ENCODE results near the gene ZNF385C.

DNA sequence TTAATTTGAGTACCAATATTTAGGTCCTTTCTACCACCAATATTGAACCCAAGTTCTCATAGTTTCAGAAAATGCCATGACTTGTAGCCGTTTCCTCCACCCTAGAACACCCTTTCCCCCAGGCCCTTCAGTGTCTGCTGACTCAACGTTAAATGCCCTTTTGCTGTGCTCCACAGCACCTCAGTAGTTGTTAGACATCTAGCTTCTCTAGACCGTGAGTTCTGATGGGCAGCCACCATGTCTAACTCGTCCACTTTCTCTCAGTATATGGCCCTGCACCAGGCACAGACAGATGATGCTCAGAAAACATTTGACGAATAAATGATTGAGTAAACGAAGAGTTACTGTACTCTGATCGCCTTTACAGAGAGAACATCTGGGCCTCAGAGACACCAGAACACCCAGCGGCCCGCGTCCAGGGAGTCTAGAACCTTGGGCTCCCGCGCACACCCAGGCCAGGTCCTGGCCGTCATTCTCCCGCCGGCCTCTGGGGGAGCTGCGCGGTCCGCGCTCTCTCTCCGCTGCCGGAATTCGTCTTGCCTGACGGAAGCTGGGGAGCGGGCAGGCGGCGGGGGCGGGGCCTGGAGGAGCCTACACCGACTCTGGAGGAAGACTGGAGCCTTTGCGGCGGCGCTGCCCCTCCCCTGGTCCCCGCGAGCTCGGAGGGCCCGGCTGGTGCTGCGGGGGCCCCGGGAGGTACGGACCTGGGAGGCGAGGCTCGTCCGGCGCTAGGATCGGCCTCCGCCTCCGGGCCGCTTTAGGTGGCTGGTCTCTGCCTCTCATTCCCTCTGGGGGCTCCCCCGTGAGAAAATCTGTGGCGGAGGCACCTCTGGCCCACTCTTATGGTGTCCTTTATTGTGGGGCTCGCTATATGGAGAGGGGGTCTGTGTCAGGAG lies 78.5 kb downstream of the ZNF385C start, which contains the start of gene NKIRAS2:
- TF ChIP-seq, protein P1, sequence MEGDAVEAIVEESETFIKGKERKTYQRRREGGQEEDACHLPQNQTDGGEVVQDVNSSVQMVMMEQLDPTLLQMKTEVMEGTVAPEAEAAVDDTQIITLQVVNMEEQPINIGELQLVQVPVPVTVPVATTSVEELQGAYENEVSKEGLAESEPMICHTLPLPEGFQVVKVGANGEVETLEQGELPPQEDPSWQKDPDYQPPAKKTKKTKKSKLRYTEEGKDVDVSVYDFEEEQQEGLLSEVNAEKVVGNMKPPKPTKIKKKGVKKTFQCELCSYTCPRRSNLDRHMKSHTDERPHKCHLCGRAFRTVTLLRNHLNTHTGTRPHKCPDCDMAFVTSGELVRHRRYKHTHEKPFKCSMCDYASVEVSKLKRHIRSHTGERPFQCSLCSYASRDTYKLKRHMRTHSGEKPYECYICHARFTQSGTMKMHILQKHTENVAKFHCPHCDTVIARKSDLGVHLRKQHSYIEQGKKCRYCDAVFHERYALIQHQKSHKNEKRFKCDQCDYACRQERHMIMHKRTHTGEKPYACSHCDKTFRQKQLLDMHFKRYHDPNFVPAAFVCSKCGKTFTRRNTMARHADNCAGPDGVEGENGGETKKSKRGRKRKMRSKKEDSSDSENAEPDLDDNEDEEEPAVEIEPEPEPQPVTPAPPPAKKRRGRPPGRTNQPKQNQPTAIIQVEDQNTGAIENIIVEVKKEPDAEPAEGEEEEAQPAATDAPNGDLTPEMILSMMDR (IDR thresholded peaks at IDR 0.05) = peak; percentile 91 to 97 (median 94)
- peak; percentile 45 to 55 for TF ChIP-seq POLR2A (IDR thresholded peaks at IDR 0.05)
